Measurements from ENCODE around the gene KCNQ1. TPM values are rescaled to one million over a fixed set of nuclear protein-coding genes. Genes with fewer than 3 reads are reported as not detected.

KCNQ1 gene
- total RNA-seq, 1 donor from 2014 or later: 7.9 TPM

DNA sequence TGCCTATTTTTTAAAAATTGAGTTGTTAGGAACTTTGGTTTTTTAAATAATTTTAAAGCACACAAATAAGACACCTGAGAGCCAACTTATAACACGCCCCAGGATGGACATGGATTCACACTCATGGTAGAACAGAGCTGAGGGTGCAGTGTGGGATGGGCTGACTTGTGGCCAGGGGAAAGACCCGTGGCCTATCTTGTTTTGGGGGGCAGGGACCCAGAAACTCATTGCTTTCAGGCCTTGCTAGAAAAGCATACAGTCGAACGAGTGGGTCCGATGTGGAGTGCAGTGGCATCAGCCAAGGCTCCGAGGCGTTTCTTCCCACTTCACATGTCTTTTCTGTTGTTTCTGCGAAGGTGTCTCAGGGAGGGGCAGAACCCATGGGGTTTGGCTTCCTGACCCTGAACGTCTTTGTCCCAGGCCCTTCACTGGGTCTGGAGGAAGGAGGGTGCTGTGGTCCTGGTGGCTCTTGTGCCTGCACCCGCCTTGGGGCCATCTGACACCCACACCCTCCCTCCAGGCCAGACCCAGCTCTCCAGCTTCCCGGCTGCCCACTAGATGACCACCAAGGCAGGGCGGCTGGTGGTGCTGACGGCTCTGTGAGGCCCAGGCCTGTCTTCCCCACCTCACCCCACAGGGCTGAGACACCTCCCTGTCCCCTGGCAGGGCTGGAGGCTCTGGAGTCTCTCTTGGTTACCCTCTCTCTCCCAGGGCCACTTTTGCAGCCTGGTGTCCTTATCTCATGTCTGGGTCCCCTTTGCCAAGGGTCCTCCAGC is 120.8 kb downstream of the KCNQ1 start:
- no peak for DNase-seq (ENCODE audit: low spot score)

DNA sequence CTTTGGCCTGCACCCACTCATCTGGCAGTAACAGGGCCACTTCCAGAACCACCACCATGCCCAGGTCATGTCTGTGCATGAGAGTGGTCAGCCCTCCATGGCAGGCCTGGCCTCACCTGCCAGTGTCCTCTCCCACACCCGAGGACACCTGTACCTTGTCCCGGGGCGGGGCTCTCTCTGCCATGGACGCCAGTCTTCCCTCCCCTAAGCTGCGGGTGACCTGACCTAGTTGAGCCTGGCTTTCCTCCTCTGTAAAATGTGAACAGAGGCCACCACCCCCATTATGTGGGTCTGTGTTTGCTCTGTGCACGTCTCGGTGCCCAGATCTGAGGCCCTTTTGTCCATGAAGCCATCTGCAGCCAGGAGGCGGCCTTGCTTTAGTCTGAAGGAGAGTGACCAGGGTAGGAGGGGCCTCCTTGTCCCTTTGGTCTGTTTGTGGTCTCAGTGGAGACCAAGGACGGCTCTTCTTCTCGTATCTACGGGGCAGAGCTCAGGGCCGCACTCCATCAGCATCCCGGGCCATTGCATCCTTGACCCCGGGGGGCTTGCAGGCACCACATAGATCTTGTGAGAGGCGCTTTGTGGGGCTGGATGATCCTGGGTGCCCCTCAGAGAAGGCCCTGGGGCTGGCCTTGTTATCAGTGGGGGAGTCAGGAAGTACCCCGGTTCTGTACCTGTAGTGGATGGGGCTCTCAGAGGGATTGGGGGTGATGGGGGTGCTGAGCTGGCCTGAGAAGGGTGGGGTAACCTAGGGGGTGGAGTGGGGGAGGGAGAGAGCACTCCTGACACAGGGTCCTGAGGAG is 121.6 kb downstream of the KCNQ1 start:
- DNase-seq (ENCODE audit: low spot score): no peak

DNA sequence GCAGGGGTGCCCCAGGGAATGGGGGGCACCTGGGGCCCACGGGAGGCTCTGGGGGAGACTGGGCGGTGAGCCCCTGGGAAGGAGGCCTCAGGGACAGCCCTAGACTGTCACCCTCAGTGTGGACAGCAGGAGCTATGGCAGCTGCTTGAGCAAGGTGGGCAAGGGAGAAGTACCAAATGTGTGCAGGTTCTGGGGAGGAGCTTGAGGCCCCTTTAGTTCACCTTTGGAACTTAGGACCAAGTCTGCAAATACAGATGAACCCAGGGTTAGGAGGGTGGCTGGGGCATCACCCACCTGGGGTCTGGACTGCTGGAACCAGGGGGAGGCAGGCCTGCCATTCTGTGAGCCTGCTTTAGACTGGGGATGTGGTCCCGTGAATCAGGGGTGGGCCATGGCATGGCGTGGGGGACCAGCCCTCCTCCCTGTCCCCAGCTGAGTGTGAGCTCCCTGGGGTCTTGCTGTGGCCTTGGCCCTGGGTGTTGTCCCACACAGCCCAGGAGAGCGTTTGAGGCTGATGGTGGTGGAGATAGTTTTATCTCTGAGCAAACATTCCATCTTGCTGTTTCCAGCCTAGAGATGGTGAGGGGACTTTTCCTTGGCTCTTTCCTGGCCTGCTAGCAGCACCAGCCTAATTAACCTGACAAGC is 122.3 kb downstream of the KCNQ1 start:
- no peak for DNase-seq (ENCODE audit: low spot score)

DNA sequence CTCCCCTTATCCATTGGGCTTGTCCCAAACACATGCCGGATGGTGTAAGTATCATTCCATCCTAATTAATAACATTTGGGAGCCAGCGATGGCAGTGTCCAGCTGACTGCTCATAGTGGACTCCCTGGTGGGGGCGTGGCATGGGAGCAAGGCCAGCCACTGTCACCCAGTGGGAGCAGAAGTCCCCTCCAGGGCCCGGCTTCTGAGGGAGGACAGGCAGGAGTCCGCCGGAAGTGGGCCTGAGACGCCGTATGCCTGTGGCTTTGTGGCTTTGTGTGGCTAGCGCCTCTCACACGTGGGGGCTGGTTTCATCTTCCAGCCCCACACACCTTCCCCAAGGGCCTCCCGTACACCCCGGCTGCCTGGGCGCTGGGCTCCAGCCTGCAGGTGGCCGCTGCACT is 124.5 kb downstream of the KCNQ1 start:
- DNase-seq (ENCODE audit: low spot score): no peak

DNA sequence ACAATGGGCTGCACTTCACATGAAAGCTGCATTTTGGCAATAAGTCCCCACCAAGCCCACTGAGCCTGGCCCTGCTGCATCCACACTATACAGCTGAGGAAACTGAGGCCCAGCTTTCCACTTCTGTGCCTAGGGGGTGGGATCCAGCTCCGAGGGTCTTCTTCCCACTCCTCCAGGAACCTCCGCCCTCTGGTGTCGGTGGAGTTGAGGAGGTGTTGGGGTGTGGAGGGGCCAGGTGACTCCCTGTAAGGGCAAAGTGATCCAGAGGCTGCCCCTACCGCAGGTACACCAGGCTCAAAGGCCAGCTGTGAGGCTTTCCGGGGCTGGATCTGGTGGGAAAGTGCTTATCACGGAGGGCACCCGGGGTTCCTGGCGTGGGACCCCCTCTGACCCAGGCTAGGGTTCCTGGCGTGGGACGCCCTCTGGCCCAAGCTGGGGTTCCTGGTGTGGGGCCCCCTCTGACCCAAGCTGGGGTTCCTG is 125.0 kb downstream of the KCNQ1 start:
- no peak for DNase-seq (ENCODE audit: low spot score)

DNA sequence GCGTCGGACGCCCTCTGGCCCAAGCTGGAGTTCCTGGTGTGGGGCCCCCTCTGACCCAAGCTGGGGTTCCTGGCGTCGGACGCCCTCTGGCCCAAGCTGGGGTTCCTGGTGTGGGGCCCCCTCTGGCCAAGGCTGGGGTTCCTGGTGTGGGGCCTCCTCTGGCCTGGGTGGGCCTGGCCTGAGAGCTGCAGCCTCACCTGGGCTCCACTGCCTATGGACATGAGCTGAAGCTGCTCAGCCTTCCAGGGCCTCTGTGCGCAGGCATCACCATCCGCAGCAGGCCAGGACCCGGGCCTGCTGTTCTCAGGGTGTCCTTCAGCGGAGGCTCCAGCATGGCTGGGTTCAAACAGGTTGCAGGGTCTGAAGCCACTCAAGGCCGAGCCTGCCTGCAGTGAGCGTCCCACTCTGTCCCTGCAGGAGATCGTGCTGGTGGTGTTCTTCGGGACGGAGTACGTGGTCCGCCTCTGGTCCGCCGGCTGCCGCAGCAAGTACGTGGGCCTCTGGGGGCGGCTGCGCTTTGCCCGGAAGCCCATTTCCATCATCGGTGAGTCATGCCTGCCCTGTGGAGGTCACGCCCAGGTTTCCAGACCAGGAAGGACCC is 125.5 kb downstream of the KCNQ1 start:
- DNase-seq (ENCODE audit: low spot score): no peak

DNA sequence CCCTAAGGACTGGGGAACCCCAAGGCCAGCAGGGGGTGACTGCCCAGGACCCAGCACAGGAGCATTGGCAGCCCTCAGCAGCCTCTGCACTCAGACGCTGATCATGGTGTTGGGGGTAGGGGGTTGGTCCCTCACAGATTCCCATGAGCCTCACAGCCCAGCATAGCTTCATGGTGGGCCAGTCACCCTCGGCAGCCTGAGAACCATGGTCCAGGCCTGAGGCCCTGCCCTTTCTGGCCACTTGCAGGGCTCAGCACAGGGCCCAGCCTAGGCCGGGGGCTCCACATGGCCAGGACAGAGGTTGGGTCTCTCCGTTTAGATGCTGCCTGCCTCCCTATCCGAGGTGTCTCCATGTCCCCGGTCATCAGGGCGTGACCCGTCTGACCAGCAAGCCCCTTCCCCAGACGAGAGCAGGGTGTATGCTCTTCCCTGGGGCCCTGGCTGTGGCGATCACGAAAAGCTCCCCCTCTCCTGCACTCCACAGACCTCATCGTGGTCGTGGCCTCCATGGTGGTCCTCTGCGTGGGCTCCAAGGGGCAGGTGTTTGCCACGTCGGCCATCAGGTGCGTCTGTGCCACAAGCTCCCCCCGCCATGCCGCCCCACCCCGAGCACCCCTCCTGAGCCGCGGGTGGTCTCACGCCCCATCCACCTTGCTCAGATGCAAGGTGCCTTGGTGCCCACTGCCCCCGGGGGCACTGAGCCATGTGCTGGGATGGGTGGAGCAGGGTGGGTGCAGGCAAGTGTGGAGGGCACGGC is 126.2 kb downstream of the KCNQ1 start:
- DNase-seq (ENCODE audit: low spot score): no peak

DNA sequence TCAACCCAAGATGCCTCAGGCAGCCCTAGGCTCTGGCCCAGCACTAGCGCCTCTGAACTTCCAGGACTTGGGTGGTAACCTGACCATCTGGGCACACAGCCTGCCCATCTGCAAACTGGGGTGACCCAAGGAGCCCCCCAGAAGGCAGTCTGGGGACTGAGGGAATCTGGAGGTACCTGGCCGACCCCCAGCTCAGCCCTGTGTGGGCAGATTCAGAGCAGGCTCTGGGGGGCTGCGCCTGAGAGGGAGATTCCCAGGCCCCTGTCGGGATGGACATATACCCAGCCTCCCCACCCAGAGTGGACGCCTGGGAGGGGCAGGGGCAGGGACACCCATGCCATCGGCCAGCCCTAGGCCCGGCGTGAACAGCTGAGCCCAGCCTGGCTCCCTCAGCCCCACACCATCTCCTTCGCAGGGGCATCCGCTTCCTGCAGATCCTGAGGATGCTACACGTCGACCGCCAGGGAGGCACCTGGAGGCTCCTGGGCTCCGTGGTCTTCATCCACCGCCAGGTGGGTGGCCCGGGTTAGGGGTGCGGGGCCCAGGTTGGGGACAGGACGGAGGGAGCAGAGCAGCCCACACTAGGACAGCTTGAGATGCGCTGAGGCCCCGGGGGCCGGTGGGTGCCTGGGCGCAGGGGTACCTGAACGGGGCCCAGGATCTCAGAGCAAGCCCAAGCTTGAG is 126.9 kb downstream of the KCNQ1 start:
- no peak for DNase-seq (ENCODE audit: low spot score)

DNA sequence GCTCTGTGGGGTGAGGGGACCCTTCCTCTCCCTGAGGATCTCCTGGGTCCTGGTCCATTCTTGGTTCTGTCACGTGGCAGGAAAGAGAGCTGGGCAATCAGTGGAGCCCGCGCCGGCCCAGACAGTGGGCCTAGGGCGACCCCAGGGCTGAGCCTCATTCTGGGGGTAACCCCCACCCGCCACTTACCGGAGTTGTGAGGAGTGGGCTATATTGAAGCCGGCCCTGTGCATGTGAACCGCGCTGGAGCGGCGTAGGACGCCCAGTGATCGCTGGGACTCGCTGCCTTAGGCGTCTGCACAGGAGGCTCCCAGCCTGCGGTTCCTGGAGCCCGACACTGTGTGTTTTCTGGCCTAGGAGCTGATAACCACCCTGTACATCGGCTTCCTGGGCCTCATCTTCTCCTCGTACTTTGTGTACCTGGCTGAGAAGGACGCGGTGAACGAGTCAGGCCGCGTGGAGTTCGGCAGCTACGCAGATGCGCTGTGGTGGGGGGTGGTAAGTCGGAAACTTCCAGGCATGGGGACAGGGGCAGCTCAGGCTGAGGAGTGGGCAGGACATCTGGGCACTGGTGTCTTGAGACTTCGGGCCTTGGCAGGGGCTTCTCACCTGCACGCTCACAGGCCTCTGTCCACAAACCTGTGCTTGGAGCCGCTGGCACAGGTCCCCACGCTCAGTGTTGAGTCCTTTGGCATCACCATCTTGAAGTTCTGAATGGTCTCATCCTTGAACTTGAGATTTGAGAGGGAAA is 127.9 kb downstream of the KCNQ1 start:
- DNase-seq (ENCODE audit: low spot score): no peak

DNA sequence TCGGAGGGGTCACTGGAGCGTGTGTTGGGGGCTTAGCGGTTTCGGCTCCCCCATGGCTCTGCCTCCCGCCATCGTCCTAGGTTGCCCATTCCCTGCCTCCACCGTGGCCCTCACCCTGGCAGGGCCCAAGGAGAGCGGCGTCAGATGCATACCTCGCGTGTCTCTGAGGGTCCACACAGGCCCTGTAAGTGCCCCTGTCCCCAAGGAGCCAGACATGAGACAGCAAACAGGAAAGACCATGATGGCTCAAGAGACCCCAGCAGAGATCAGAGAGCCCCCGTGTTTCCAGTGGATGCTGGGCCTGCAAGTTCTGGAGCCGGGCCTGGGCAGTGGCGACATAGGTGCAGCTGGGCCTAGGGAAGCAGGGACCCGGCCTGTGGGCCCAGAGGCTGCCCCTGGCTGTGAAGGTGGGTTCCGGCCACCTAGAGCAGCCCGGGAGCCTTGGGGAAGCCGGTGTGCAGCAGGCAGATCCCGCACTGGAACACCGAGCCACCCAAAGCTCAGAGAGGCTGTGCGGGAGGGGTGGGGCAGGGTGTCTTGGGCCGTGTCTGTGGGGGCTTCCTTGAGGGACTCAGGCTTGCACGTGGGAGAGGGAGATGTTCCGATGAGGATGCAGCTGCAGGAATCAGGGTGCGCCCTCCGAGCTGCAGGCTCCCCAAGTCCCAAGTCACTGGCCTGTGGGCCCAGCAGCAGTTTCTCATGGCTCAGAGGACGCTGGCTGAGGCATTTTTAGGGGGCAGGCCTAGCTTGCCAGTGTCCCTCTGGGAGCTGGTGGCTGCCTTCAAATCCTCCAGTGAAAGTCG is 128.6 kb downstream of the KCNQ1 start:
- DNase-seq (ENCODE audit: low spot score): no peak

DNA sequence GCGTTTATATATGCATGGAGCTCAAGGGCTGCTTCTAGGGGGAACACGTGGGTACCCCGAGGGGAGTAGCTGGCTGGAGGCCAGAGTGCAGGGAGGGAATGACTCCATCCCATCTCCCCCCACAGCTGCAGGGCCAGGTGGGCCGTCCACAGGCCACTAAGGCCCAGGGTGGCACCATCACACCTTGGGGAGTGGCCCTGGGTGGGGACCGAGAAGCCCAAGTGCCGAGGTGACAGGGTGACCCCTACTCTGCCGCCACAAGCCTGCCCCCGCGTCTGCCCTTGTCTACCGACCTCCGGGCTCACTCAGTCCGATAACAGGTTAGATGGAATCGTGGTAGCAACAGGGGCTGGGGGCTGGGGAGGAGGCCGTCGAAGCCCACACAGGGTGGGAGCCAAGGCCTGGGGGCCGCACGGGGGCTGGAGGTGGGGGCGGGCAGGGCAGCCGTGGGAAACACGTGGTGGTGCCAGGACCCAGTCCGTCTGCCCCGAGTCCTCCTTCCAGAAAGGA is 129.3 kb downstream of the KCNQ1 start:
- DNase-seq (ENCODE audit: low spot score): no peak

DNA sequence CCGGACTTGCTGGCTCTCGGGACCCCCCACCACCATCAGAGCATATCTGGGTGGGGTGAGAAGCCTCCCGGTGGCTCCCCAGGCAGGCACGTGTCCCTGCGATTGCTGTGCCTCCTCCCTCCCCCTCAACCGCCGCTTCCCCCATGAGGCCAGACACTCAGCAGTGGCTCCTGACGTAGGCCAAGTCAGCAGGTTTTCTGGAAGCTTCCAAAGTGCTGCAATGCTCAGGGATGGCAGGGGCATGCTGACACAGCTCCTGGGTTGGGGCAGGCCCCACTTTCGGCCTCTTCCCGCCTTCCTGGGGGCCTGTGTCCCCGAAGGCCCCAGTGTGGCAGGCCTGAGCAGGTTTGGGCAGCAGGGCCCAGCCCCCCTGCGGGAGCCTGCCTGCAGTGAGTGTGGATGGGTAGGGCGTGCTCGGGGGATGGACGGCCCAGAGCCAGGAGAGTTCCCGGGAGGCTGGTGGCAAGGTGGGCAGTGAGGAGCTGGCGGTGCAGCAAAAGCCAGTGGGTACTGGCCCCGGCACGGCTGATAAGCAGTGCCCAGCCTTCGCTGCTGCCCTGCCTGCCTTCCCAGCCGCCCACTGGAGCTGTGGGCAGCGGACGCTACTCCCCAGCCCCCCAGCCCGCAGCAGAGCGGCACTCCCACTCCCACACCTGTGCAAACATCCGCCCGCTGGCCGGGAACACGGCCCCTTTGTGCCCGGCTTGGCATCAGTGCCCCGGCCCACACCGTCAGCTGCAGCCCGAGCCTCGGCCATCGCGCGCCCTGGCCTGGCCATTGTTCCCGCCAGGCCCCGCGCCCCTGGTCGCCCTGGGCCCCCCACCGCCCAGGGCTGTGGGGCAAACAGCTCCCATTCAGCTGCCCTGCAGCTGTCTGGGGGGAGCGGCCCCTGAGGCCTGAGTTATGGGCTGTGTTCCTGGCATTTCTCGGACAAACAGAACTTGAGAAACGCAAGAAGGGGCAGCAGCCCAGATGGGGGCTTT is 130.0 kb downstream of the KCNQ1 start:
- peak; percentile 70 for DNase-seq (ENCODE audit: low spot score)

DNA sequence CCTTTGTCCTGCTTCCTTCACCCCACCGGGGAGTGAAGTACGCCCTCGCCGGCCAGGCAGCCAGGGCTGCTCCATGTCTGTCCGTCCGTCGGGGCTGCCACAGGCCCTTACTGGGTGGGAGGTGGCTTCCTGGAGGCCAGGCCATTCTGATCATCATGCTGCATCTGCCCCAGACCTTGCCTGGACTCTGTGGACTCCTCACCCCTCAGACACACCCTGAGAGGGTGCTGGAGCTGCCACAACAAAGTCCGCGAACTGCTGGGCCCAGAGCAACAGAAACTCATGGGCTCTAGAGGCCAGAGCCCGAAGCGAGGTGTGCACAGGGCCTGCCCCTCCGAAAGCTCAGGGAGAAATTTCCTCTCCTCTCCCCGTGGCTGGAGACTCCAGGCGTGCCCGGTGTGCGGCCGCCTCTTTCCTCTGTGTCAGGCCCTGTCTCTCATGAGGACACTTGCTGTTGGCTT is 130.8 kb downstream of the KCNQ1 start:
- DNase-seq (ENCODE audit: low spot score): no peak

DNA sequence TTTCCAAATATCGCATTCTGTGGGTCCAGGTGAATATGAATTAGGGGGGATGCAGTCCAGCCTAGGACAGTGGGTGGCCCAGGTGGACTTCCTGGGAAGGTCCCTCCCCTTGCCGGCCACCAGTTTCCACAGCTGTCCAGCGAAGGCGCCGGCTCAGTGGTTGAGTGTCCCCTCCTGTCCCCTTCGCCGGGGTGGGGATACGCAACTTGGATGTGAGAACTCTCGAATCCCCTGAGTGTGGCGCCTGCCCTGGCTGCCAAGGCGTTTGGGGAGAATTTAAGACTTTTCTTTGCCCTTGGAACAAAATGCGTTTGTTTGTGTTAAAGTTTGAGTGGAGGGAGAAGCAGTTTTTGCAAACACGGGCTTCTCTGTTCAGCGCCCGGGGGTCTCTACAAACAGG is 131.3 kb downstream of the KCNQ1 start:
- no peak for DNase-seq (ENCODE audit: low spot score)

DNA sequence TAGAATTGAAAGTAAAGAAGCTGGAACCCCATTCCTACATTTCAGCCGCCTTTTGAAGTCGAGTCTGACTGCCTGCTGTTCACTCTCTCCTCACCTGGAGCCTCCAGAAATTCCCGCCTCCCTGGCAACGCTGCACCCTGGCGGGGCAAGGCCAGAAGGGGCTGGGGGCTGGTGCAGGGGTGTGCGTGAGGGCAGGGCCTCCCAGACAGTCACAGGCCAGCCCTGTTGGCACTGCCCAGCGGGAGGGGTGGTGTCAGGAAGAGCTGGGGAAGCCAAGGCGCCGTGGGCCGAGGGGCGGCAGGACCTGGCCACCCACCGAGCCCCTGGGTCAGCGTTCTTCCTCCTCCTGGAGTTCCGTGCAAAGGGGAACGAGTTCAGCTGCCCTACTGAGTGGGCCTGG is 131.7 kb downstream of the KCNQ1 start:
- no peak for DNase-seq (ENCODE audit: low spot score)

DNA sequence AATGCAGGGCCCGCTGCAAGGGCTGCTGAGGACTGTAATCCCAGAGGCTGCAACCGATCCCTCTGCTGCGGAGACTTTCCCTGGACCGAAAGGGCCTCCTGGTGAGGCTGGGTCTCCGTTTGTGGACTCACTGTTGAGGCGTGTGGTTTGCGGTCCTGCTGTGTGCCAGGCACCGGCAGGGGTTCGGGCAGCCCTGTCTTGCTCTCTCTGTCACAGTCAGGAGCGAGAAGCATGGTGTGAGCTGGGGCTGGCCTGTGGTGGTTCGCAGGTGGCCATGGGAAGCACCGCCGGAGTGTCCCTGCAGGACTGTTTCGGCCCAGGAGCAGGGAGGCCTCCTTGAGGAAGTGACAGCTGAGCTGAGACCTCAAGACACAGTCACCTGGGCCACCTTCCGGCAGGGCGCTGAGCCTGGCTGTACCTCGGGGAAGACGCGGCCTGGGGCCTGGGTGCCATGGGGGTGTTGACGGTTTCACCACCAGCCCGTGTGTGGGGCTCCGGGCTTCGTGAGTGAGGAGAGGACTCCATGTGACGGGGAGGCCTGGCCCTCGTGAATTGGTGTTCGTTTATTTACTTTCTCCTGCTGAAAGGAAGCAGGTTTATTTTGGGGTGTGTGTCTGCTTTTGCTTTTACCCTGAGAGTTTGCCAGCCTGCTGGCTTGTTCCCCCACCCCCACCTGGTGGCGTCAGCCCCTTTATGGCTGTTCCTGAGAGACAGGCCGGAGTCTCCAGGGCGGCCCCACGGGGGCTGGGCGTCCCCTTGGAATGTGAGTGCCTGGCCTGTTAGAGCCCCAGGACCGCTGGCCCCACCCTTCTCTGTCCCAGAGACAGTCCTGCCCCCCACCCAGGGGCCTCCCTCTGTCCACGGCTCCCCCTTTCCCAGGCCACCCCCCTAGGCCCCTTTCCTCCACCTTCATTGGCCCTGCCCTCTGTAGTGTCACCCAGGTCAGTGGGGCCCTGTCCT is 132.5 kb downstream of the KCNQ1 start:
- peak; percentile 44 for DNase-seq (ENCODE audit: low spot score)

Data from umbilical cord (tissue), 2 donors.